Heart right ventricle (tissue), 16 donors: Measurements from ENCODE around the gene CALD1. TPM values are rescaled to one million over a fixed set of nuclear protein-coding genes. Genes with fewer than 3 reads are reported as not detected.

Experiments used
- ATAC-seq, 8 donors: fragments of 200-7000 bp; cut with Tn5 transposase; one replicate each; pipeline ENCODE4 v1.9.1; 2020; ENCODE audit warnings: mild to moderate bottlenecking in 8 of 8, moderate library complexity in 8 of 8, moderate number of reproducible peaks in 1 of 8
- DNase-seq, 2 donors: peaks; one replicate each; pipeline ENCODE4 v3.0.0-alpha.2; 2020
- H3K27ac ChIP-seq, 10 donors: fragments of 200-600 bp; sonication (generic) in 2 of 10; one replicate each; pipeline versions ENCODE4 v1.5.0 to v1.8.0; 2020 to 2022; ENCODE audit warnings: mild to moderate bottlenecking in 3 of 10
- H3K27me3 ChIP-seq, 7 donors: fragments of 200-600 bp; one replicate each; pipeline ENCODE4 v1.8.0; 2021 to 2022; ENCODE audit warnings: mild to moderate bottlenecking in 2 of 7
- H3K36me3 ChIP-seq, 9 donors: fragments of 200-600 bp; sonication (generic) in 1 of 9; one replicate each; pipeline versions ENCODE4 v1.5.0 to v1.8.0; 2020 to 2022; ENCODE audit warnings: mild to moderate bottlenecking in 2 of 9
- H3K4me1 ChIP-seq, 9 donors: fragments of 200-600 bp; sonication (generic) in 1 of 9; one replicate each; pipeline versions ENCODE4 v1.5.0 to v1.8.0; 2020 to 2022; ENCODE audit warnings: mild to moderate bottlenecking in 4 of 9
- H3K4me3 ChIP-seq, 10 donors: fragments of 200-600 bp; sonication (generic) in 2 of 10; one replicate each; pipeline versions ENCODE4 v1.5.0 to v1.8.0; 2020 to 2022; ENCODE audit warnings: mild to moderate bottlenecking in 7 of 10, moderate library complexity in 2 of 10
- H3K9me3 ChIP-seq, 11 donors: fragments of 200-600 bp in 10 of 11; sonication (generic) in 2 of 11; one replicate each; pipeline versions ENCODE4 v1.5.0 to v1.8.0; 2013 to 2022; ENCODE audit warnings: mild to moderate bottlenecking in 2 of 11, control low read depth in 1 of 11, moderate library complexity in 1 of 11
- CTCF ChIP-seq, 9 donors: fragments of 200-600 bp; sonication (generic) in 2 of 9; IDR thresholded peaks; one replicate each; pipeline versions ENCODE4 v1.5.0 to v1.8.0; 2021 to 2022; ENCODE audit warnings: antibody characterized with exemption in 9 of 9, mild to moderate bottlenecking in 5 of 9, moderate library complexity in 1 of 9
- WGBS, 2 donors: extraction: QIAGEN DNeasy Blood & Tissue Kit; methylation state at CpG; one replicate each; pipeline ENCODE4 v1.1.7; 2013; ENCODE audit warnings: inconsistent platforms in 1 of 2; 5-methylcytosine and 5-hydroxymethylcytosine counted together
- intact Hi-C, 10 donors: fragments of 100-400 bp; cut with DNase I; formaldehyde crosslinking; loops; one replicate each; pipeline versions ENCODE4 v1.11.1 to v1.14.2; 2022
- polyA plus RNA-seq, 2 donors: library from polyadenylated mRNA; stranded (reverse); fragments of 200-250 nt; gene quantifications; one replicate each; pipeline ENCODE4 v1.2.3, GENCODE V29; 2013
- total RNA-seq, 10 donors: library from RNA; stranded (reverse); fragmentation: NEBNext Ultra II Directional in 3 of 10; extraction: Animal tissue kit (Norgen Biotek cat#: 25700) in 3 of 10; gene quantifications; one replicate each; pipeline versions ENCODE4 v1.2.1 to v1.2.4, GENCODE V29; 2021 to 2023
- donor health status: Arrhythmogenic right ventricular cardiomyopathy.
- donor health status: ischemic (EF 13 %, LVEDD 7.1; RV severe dilation, severe dysfunction).
- donor health status: healthy with polysubstance abuse.
- donor health status: DM: no; HTN: yes; CAD: no.
- donor health status: DM: no; HTN: no; CAD: no.
- donor health status: ischemic (EF 25% LVEDD 6.9; RV normal size, moderate dysfunction).
- donor health status: ischemic (EF 25% LVEDD 5.7; RV mildly dilated, moderate dysfunction).
- donor health status: healthy.
- donor health status: DM: yes; HTN: yes; CAD: no.
- donor health status: Ischemic cardiomyopathy.
- donor health status: ischemic (EF 35%, LVEDD 5.7; RV mildly dilated, moderate dysfunction).
- donor health status: nonischemic (EF 11% LVEDD 7.7; RV severe dilation, severe dysfunction).
- donor health status: DM: yes; HTN: yes; CAD: no.
- donor health status: PGD.
- donor health status: ischemic (EF 29% LVEDD 5.4; RV normal size, mild dysfunction).
- donor health status: nonischemic (EF 23%, LVEDD 6.1; RV moderate dilation, normal function).

The CALD1 gene
- total and polyA plus RNA-seq, 12 donors, result 69.9 to 180 (median 126) TPM

GRCh38 chr7:134827889-134828288 lies 48.5 kb downstream of the CALD1 start:
- no peak for TF ChIP-seq CTCF (IDR thresholded peaks at IDR 0.05)
- ATAC-seq, result peak; percentile 58 to 76 (median 66)
- Histone ChIP-seq H3K27me3 (no peaks in the 10 kb centered on the region), H3K4me1 (peaks cover 0 to 96% (median 69%) of the 10 kb centered on the region in 9 donors), H3K36me3 (no peaks in the 10 kb centered on the region), H3K9me3 (no peaks in the 10 kb centered on the region), H3K4me3 (peak overlapping the region in 2 of 10 donors; percentile 0 to 1), H3K27ac (peak overlapping the region; percentile 12 to 87 (median 75))
- no peak for DNase-seq
- intact Hi-C loops, result loop anchor here in 4 of 10 donors (5.0 kb wide), 2 partner anchors 41 to 46 kb away; no protein-coding TSS in a partner anchor
- WGBS, 2 donors, result 26 to 41% methylated on average over 3 of the region's 3 CpGs

GRCh38 chr7:134828361-134828760 lies 48.9 kb downstream of the CALD1 start:
- intact Hi-C loops, result loop anchor here in 4 of 10 donors (5.0 kb wide), 2 partner anchors 41 to 46 kb away; no protein-coding TSS in a partner anchor
- Histone ChIP-seq H3K4me3 (peak overlapping the region in 3 of 10 donors; percentile 0 to 15 (median 1)), H3K36me3 (no peaks in the 10 kb centered on the region), H3K4me1 (peaks cover 0 to 96% (median 71%) of the 10 kb centered on the region in 9 donors), H3K27ac (peak overlapping the region; percentile 12 to 87 (median 75)), H3K9me3 (no peaks in the 10 kb centered on the region), H3K27me3 (no peaks in the 10 kb centered on the region)
- WGBS, 2 donors, result 42 to 43% methylated on average over 2 of the region's 2 CpGs
- ATAC-seq (no peak), DNase-seq (no peak)
- no peak for TF ChIP-seq CTCF (IDR thresholded peaks at IDR 0.05)

GRCh38 chr7:134829380-134829986 lies 50.0 kb downstream of the CALD1 start:
- no peaks in the 10 kb centered on the region for H3K36me3 ChIP-seq
- DNase-seq, result no peak
- no peaks in the 10 kb centered on the region for H3K9me3 ChIP-seq
- TF ChIP-seq CTCF (IDR thresholded peaks at IDR 0.05), result no peak
- no peak overlapping the region for H3K4me3 ChIP-seq
- WGBS, 2 donors, result 66 to 87% methylated on average over 3 of the region's 3 CpGs
- no peak for ATAC-seq
- H3K27ac ChIP-seq, result peak overlapping the region in 7 of 10 donors; percentile 23 to 87 (median 79)
- no peaks in the 10 kb centered on the region for H3K27me3 ChIP-seq
- intact Hi-C loops, result loop anchor here in 4 of 10 donors (5.0 kb wide), 2 partner anchors 42 to 47 kb away; no protein-coding TSS in a partner anchor
- H3K4me1 ChIP-seq, result peaks cover 0 to 96% (median 67%) of the 10 kb centered on the region in 9 donors

GRCh38 chr7:134831862-134832261 lies 52.4 kb downstream of the CALD1 start:
- Histone ChIP-seq H3K27ac (peak overlapping the region in 7 of 10 donors; percentile 34 to 83 (median 59)), H3K36me3 (no peaks in the 10 kb centered on the region), H3K4me3 (peak overlapping the region in 4 of 10 donors; percentile 4 to 21 (median 14)), H3K27me3 (no peaks in the 10 kb centered on the region), H3K9me3 (no peaks in the 10 kb centered on the region), H3K4me1 (peaks cover 2 to 99% (median 65%) of the 10 kb centered on the region in 9 donors)
- ATAC-seq, result peak in 3 of 8 donors; percentile 28 to 47 (median 29)
- peak; percentile 44 to 50 for DNase-seq
- no peak for TF ChIP-seq CTCF (IDR thresholded peaks at IDR 0.05)
- intact Hi-C loops, result loop anchor here in 2 of 10 donors (5.0 to 10.0 kb wide), 2 partner anchors 45 to 137 kb away; no protein-coding TSS in a partner anchor
- WGBS, 2 donors, result 51 to 61% methylated on average over 15 of the region's 15 CpGs
